Stimulated activated CD8-positive, alpha-beta memory T cell treated with anti-CD3 and anti-CD28 coated beads, Interleukin-7, amount 100 ng/mL, for 48 hours (primary cell): ENCODE measurements around the gene ZFR.

Experiments used
- DNase-seq, 2 donors: peaks; one replicate each; pipeline ENCODE4 v3.0.0-alpha.2; 2020; ENCODE audit warnings: low read depth in 1 of 2; ENCODE audit errors: extremely low read depth in 1 of 2

ZFR gene

DNA sequence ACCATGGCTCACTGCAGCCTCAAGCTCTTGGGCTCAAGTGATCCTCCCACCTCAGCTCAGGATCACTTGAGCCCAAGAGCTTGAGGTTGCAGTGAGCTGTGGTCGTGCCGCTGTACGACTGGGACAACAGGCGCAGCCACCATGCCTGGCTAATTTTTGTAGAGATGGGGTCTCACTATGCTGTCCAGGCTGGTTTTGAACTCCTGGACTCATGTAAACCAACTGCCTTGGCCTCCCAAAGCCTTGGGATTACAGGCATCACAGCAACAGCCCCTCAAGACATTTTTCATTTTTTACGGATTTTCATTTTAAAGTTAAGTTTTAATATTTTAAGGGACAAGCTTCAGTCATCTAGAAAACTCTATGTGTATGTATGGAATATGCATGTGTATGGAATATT is 78.9 kb downstream of the ZFR start:
- no peak for DNase-seq

DNA sequence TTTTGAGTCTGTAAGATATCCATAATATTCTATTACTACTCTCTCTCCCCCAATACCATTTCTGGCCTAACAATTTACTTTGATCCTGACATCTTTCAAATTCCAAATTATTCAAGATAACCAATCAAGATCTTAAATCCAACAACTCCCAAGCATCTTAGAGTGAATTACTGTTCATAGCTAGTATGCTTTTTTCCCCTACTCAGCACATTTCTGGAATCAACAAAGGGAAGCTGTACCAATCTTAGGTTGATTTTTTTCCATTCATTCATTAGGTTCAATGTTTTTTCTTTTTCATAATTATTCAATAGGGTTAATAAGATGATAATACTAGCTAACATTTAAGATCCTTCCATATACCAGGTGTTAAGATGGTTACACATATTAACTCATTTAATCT is 81.5 kb downstream of the ZFR start:
- no peak for DNase-seq

DNA sequence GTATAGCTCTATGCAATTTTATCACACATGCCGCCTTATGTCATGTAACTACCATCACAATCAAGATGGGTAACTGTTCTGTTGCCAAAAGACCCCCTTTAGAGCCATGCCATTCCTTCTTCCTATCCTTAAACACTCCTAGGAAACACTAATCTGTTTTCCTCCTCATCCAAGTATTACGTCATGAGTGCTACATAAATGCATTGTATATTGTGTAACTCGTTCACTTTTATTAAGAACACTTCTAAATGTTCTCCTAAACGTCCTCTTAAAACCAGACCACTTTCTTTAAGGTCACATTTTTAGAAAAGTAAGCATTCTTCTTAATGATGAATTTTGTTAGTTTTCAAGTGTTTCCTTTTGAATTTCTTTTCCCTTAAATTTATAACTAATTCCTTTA is 82.0 kb downstream of the ZFR start:
- no peak for DNase-seq

DNA sequence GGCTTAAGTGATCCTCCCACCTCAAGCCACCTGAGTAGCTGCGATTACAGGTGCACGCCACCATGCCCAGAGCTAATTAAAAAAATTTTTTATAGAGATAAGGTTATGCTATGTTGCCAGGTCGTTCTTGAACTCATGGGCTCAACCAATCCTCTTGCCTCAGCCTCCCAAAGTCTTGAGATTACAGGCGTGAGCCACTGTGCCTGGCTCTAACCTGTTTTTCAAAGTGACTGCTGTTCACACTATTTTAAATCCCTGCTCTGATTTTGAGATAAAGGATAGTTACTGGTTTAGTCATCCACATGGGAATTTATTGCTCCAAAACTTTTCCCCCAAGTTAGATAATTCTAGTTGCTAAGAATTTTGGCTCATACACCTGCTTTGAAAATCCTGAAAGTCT is 83.6 kb downstream of the ZFR start:
- no peak for DNase-seq

DNA sequence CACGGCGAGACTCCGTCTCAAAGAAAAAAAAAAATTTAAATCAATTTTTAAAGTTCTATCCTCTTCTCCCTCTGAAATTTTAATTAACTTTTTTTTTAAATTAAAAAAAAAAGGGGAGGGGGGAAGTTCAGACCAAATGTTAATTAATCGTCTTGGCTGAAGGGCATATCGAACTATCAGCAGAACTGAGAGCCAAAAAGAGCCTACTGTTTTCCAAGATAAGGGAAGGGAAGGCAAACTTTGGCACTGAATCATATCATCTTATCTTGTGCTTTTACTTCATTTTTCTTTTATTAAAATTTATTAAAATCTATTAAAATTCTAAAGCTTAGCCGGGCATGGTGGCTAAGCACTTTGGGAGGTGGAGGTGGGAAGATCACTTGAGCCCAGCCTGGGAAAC is 85.9 kb downstream of the ZFR start:
- DNase-seq: no peak

DNA sequence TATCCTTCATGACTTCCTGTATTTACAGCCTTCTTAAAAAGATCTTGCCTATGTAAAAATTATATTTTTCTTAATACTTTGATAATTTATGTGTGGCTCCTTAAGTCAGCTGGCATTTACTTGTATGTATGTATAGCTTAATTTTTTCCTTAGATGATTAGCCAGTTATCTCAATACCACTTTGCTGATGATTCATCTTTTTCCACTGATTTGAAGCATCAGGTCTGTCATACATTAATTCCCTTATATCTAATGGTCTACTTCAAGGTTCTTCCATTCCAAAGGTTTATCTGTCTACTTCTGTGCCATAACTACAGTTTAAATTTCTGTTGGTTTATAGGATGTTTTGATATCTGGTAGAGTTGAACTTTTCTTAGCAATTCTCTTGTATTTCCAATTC is 86.9 kb downstream of the ZFR start:
- DNase-seq: no peak

DNA sequence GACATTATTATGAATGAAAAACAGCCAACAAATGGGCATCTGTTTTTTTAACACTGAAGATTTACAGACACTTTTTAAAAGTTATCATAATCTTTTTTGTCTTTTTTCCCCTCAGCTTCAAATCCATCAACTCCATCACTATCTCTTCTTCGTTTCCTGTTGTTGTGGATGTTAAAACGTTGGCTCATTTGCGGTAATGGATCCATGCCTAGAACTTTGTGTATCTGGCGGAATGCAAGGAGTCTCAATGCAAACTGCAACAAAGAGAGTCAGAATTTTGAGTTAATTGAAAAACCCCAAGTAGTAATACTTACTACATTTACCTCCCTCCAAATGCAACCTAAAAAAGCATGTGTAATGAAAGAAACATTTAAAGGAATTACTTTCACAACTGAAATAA is 88.9 kb downstream of the ZFR start:
- no peak for DNase-seq

DNA sequence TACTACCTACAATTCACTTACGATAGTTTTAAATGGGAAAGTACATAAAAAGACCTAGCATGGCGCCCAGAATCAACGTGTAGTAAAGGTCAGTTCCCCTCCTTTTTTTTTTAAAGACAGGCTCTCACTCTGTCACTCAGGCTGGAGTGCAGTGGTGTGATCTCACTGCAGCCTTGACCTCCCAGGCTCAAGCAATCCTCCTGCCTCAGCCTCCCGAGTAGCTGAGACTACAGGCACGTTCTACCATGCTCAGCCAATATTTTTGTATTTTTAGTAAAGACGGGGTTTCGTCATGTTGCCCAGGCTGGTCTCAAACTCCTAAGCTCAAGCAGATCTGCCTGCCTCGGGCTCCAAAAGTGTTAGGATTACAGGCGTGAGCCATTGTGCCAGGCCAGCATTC is 91.1 kb downstream of the ZFR start:
- DNase-seq: no peak

DNA sequence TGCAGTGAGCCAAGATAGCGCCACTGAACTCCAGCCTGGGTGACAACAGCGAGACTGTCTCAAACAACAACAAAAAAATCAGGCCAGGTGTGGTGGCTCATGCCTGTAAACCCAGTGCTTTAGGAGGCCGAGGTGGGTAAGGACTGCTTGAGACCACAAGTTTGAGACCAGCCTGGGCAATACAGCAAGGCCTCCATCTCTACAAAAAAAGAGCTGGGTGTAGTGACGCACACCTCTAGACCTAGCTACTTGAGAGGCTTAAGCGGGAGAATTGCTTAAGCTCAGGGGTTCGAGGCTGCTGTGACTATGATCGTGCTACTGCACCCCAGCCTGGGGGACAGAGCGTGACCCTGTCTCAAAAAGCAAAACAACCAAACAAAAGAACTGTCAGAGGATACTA is 91.9 kb downstream of the ZFR start:
- no peak for DNase-seq

DNA sequence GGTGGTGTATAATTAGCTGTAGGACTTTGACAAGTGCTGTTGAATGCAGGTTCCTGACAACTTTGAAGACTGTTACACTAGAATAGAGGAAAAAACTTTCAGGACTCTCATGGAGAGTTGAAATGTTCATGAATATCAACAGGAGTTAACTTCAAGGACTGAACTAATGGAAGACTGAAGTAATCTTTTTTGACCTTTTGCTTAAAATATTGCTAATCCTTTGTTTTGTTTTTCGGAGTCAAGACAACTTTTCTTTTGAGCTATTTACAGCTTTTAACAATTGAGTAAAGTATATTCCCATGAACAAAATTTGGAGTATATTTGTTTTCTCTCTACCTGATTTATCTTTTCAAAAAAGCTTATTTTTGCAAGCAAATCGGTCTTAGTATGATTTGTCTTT is 97.7 kb downstream of the ZFR start:
- no peak for DNase-seq

DNA sequence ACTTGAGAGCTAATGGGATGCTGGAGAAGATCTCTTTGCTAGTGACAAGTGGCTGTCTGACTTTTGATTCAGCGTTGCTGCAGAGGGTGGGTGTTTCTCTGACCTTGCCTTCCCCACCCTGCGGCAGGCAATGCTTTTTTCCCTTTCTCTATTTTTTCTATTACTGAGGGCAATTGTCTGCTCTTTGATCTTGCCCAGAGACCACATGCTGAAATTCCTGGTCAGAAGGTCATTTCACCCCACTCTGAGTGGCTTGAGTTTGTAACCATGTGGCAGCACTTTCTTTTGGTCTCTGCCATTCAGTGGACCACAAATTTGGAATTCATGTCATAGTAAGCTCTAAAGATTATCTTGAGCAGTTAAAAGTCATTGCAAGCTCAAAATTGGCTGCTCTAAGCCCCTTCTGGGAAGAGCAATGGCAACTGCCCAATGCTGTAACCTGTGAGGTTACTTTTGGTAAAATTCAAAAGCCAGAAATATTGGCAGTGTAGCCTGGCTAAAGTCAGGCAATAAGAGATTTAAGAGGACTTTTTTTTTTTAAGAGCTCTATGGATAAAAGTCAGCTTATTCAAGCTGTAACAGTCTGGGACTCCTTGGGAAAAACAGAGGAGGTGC is 101.4 kb downstream of the ZFR start:
- DNase-seq: no peak

DNA sequence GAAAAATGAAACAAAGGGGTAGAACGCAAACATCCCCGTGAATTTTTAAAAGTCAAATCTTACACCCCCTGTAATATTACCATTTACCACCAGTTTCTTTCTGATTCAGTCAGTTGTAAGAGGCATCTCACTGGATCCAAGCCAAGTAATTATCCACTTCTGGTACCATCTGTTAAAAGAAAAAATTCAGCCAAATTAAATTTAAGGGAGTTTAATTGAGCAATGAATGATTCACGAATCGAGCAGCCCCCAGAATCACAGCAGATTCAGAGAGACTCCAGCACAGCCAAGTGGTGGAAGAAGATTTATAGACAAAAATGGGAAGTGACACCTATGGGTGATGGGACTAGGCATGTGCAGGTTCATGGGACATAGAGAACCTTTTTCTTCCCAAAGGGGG is 101.9 kb downstream of the ZFR start:
- DNase-seq: no peak

DNA sequence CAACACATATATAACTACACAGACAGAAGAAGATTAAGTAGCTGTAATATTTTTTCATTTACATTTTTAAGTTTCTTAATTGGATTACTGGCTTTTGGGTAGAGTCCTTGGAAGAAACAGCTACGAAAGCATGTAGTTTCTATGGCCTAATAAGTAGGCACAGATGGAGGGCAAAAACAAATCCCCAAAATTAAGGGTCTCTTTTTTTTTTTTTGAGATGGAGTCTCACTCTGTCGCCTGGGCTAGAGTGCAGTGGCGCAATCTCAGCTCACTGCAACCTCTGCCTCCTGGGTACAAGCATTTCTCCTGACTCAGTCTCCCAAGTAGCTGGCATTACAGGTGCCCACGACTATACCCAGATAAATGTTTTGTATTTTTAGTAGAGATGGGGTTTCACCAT is 104.7 kb downstream of the ZFR start:
- no peak for DNase-seq

DNA sequence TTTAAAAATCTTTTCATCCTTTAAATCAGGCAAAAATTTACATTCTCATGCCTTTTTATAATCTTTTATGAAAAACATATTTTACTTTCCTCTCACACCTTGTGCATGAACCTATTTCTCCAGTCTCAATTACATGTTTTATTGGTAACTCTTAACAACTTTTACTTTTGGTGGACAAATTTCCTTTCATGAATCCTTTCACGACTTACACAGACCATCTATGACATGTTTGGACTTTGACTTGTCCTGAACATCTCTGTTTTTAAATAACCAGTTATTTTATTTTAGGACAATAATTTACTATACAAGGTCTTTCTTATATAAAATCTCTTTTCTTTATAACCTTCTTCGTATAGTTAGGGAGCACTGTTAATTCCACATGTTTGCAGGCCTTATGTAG is 105.3 kb downstream of the ZFR start:
- no peak for DNase-seq

DNA sequence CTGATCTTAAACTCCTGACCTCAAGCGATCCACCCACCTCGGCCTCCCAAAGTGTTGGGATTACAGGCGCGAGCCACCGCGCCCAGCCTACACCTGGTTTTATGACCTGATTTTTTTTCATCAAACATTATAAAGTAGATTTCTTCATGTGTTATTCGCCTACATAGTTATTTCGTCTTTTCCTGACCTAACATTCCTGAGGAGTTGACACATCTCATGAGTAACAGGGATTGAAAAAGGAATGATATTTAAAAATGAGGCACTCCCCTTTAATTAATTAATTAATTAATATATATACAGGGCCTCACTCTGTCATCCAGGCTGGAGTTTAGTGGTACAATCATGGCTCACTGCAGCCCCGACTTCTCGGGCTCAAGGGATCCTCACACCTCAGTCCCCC is 111.6 kb downstream of the ZFR start:
- DNase-seq: no peak

DNA sequence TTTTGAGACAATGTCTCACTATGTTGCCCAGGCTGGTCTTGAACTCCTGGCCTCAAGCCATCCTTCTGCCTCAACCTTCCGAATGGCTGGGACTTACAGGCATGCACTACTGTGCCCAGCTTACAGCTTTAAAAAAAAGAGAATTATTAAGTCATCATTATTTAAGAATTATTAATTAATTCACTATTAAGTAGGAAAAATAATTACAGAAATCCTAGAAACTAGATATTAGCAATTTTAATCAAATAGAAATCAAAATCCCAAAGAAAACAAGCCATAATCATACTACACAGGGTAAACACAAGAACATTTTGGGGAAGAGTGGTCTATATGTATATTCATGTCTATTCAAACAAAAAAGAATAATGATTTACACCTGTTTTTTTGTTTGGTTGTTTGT is 112.2 kb downstream of the ZFR start:
- no peak for DNase-seq

DNA sequence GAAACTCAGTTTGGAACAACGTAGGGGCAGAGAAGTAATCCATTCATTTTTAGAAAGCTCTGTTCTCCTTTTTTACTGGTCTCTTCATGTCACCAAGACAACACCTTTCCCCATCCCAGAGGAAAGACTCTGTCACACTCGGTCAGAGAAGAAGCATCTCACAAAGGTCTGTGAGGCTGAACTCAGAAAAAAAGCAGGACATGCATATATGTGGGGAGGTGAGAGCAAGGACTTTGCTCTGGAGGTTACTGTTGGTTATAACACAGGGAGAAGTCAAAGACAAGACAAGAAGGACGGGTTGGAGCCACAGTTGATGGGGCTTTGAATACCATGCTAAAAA is 112.6 kb downstream of the ZFR start:
- no peak for DNase-seq

DNA sequence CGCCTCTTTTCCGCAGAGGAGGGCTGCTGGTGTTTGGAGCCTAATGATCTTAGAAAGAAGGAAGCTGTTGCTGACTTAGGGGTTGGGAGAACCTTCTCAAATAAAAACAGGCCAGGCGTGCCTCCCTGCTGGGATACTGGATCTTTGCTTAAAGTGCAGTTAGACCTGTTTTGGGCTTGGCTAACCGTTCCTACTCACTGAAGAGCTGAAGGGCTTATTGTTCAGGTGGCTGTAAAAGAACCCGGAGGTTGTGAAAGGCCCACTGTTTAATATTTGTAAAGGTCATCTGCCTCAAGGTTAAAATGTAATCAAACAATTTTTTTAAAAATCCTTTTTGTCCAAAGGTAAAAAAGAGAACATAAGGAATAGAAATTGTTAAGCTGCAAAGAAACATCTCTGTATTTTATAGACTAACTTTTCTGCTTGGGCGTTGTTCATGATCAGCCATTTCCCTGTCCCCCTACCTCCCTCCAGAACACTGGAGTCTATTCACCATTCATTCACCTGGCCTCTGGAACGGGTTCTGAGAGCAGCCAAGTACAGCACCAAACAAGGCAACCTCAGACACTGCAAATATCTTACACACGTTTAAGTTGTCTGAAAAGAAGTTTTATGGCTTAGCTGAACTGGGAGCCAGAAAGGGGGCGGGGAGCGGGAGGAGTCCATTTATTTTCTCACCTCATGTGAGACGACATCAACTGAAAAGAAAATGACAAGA is 113.2 kb downstream of the ZFR start:
- no peak for DNase-seq

DNA sequence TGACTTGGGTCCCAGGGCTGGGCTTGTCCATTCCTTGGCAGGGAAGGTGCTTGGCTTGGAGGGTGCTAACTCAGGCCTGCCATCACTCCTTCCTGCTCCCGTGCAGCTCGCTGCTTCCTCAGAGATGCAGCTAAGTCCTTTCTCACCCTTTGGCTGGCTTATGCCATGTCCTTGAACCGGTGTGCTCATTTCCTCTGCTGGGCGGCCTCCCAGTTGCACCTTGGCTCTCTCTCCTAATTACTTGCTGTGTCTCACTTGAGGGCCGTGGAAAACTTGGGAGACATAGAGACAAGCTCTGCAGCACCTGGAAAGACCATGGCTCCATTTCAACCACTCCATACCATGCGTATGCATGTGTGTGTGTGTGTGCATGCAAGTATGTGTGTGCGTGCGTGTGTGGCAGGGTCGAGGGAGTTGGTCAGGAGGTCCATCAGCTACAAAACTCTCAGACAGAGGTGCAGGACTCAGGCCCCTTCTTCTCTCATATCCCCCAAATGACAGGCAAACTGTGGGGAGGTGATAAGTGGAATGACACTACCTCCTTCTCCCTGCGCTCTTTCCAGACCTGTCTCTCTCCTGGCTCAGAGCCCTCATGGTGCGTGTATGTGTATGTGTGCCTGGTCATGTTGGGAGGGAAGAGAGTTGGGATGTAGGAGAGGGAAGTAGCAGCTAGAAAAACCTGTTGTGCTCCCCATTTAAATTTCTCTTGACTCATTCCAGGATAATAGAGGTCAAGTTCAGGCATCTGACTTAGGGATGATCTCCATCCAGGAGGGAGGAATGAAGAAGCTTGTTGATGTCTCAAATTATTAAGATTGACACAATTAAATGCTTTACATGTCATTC is 114.2 kb downstream of the ZFR start:
- DNase-seq: no peak

DNA sequence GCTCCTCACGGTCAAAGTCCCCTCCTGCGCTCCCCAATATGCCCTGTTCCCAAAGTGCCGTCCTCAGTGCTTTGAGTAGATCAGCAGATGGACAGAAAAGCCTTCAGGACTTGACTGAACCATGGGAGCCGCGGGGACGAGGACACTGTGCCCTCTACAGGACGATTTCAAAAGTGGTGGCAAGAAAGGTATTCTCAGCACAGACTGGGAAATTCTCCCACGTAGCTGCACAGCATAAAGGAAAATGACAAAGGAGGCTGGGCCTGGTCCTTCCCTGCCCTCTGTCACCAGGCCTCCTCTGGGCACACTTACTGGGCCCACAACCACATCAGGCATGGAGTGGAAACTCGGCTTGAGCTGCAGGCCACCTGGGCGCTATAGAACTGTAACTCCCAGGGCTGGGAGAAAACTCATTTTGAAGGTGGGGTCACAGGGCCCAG is 115.1 kb downstream of the ZFR start:
- peak in 1 of 2 donors; percentile 18 for DNase-seq

DNA sequence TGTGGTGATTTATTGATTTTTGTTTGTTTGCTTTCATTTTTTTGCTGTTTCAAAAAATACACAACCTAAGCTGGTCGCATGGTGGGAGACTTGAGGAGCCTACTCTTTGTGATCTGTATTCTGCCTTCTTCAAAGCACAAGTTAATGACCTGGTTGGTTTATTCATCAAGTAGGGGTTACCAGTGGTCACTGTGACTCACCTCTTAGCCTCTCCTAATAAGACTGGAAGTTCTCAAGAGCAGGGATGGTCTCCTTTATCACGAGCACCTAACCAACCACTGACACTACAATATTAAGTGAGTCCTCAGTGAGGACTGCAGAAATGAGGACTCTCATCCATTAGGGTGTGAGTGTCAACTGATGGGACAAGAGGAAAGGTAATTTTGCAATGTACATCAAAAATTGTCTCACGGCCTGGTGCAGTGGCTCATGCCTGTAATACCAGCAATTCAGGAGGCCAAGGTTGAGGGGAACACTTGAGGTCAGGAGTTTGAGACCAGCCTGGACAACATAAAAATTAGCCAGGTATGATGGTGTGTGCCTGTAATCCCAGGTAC is 118.2 kb downstream of the ZFR start:
- no peak for DNase-seq

DNA sequence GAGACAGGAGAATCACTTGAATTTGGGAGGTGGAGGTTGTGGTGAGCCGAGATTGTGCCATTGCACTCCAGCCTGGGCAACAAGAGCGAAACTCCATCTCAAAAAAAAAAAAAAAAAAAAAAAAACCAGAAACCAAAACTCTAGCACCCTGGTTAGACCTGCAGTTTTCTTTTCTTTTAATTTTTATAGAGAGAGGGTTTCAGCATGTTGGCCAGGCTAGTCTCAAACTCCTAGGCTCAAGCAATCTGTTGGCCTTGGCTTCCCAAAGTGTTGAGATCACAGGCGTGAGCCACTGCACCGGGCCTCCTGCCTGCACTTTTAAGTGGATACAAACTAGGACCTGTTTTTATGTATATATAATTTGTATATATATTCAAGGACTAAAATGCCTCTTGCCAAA is 118.9 kb downstream of the ZFR start:
- DNase-seq: no peak
